IMR-90 (cell line): ENCODE results near the gene JAGN1. TPM values are rescaled to one million over a fixed set of nuclear protein-coding genes. Genes with fewer than 3 reads are reported as not detected.

Source experiments
- ATAC-seq: fragments of 200-7000 bp; cut with Tn5 transposase; 2 replicates; pipeline ENCODE4 v1.9.1; 2020; ENCODE audit warnings: low read depth, mild to moderate bottlenecking, moderate library complexity
- BruUV-seq: library from RNA; stranded (reverse); fragments of 400-500 nt; replicated peaks from 2 replicates; lab custom pipeline; 2021; lab: Mats Ljungman, UMichigan
- CTCF ChIA-PET: fragments of 300-600 bp; formaldehyde crosslinking; extraction: SDS; loops from one replicate; lab custom pipeline; 2021; ENCODE audit warnings: antibody characterized with exemption; lab: Yijun Ruan, JAX
- POLR2A ChIA-PET: fragments of 300-600 bp; sonication (Branson Sonifier 250); formaldehyde crosslinking; loops from one replicate; lab custom pipeline; 2022; ENCODE audit warnings: antibody characterized with exemption; ENCODE audit not compliant: unreplicated experiment; lab: Charles Lee
- DNase-seq: peaks from one replicate; pipeline ENCODE4 v3.0.0; 2013
- H2AFZ ChIP-seq: replicated peaks from 2 replicates; pipeline ENCODE3; 2013; ENCODE audit warnings: low read length, mild to moderate bottlenecking; ENCODE audit not compliant: poor library complexity
- H2AK5ac ChIP-seq: 2 replicates; pipeline ENCODE4 v1.6.1; 2013; ENCODE audit warnings: low read depth, low read length, inconsistent platforms
- H2AK9ac ChIP-seq: replicated peaks from 2 replicates; pipeline ENCODE3; 2013; ENCODE audit warnings: mild to moderate bottlenecking, low read depth, low read length, moderate library complexity; ENCODE audit not compliant: poor library complexity
- H2BK120ac ChIP-seq: 2 replicates; pipeline ENCODE4 v1.6.1; 2013; ENCODE audit warnings: low read depth, low read length, inconsistent platforms
- H2BK15ac ChIP-seq: 3 replicates; pipeline ENCODE4 v1.6.1; 2013; ENCODE audit warnings: low read depth, low read length, inconsistent platforms
- H2BK20ac ChIP-seq: 2 replicates; pipeline ENCODE4 v1.6.1; 2013; ENCODE audit warnings: low read depth, mild to moderate bottlenecking, inconsistent platforms, low read length, moderate library complexity
- H2BK5ac ChIP-seq: 2 replicates; pipeline ENCODE4 v1.6.1; 2013; ENCODE audit warnings: mild to moderate bottlenecking, low read depth, low read length, inconsistent platforms; ENCODE audit not compliant: poor library complexity, severe bottlenecking
- H3K14ac ChIP-seq: replicated peaks from 2 replicates; pipeline ENCODE4 v1.6.1; 2013; ENCODE audit warnings: low read depth, low read length, inconsistent platforms
- H3K18ac ChIP-seq: 2 replicates; pipeline ENCODE4 v1.6.1; 2013; ENCODE audit warnings: low read depth, low read length, control low read depth
- H3K23ac ChIP-seq: 2 replicates; pipeline ENCODE4 v1.6.1; 2013; ENCODE audit warnings: low read depth, low read length, inconsistent platforms
- H3K27ac ChIP-seq: 2 replicates; pipeline ENCODE4 v1.5.1; 2013; ENCODE audit warnings: mild to moderate bottlenecking, control low read depth, low read length; ENCODE audit not compliant: insufficient read depth
- H3K27me3 ChIP-seq: 2 replicates; pipeline ENCODE4 v1.6.1; 2013; ENCODE audit warnings: low read length; ENCODE audit not compliant: control insufficient read depth, insufficient read depth
- H3K36me3 ChIP-seq: 2 replicates; pipeline ENCODE4 v1.6.1; 2013; ENCODE audit warnings: low read length, mixed read lengths; ENCODE audit not compliant: control insufficient read depth, insufficient read depth
- H3K4ac ChIP-seq: 2 replicates; pipeline ENCODE4 v1.6.1; 2013; ENCODE audit warnings: low read depth, low read length, inconsistent platforms
- H3K4me1 ChIP-seq: 2 replicates; pipeline ENCODE4 v1.6.1; 2013; ENCODE audit warnings: low read length, mixed read lengths; ENCODE audit not compliant: control insufficient read depth, insufficient read depth
- H3K4me2 ChIP-seq: 2 replicates; pipeline ENCODE4 v1.6.1; 2013; ENCODE audit warnings: low read depth, mild to moderate bottlenecking, control low read depth, low read length, moderate library complexity
- H3K4me3 ChIP-seq: 2 replicates; pipeline ENCODE4 v1.5.1; 2013; ENCODE audit warnings: low read depth, mild to moderate bottlenecking, control low read depth, low read length, moderate library complexity; ENCODE audit not compliant: insufficient read depth
- H3K56ac ChIP-seq: 2 replicates; pipeline ENCODE4 v1.6.1; 2013; ENCODE audit warnings: low read length, inconsistent platforms; ENCODE audit not compliant: insufficient read depth; ENCODE audit errors: extremely low read depth
- H3K79me1 ChIP-seq, 2 experiments: 2 replicates each; pipeline ENCODE4 v1.6.1; 2013; ENCODE audit warnings: low read length in 2 of 2, inconsistent platforms in 1 of 2, low read depth in 1 of 2
- H3K9ac ChIP-seq: 2 replicates; pipeline ENCODE4 v1.6.1; 2013; ENCODE audit warnings: low read depth, low read length, control low read depth
- H3K9me1 ChIP-seq: 2 replicates; pipeline ENCODE4 v1.6.1; 2013; ENCODE audit warnings: low read length, inconsistent platforms; ENCODE audit not compliant: insufficient read depth
- H3K9me3 ChIP-seq: 2 replicates; pipeline ENCODE4 v1.6.1; 2013; ENCODE audit warnings: low read length; ENCODE audit not compliant: control insufficient read depth, insufficient read depth
- H4K20me1 ChIP-seq: 2 replicates; pipeline ENCODE4 v1.6.1; 2013; ENCODE audit warnings: low read length, inconsistent platforms; ENCODE audit not compliant: insufficient read depth
- H4K5ac ChIP-seq: 2 replicates; pipeline ENCODE4 v1.6.1; 2013; ENCODE audit warnings: mild to moderate bottlenecking, low read depth, low read length, control low read depth
- H4K8ac ChIP-seq, 2 experiments: 2 replicates each; pipeline ENCODE4 v1.6.1; 2013; ENCODE audit warnings: low read depth in 2 of 2, low read length in 2 of 2, control low read depth in 1 of 2, inconsistent platforms in 1 of 2
- H4K91ac ChIP-seq: 2 replicates; pipeline ENCODE4 v1.6.1; 2013; ENCODE audit warnings: low read depth, low read length, inconsistent platforms; ENCODE audit not compliant: insufficient read depth
- CHD1 ChIP-seq: IDR thresholded peaks from 2 replicates; pipeline ENCODE4 v1.6.1; 2012; ENCODE audit warnings: low read depth, low read length, improper control_type of control experiment
- CTCF ChIP-seq: conservative IDR thresholded peaks from 2 replicates; pipeline ENCODE4 v1.5.1; 2012; ENCODE audit warnings: mild to moderate bottlenecking, low read depth, low read length, improper control_type of control experiment
- ELK1 ChIP-seq: fragments of 150-350 bp; IDR thresholded peaks from 2 replicates; pipeline ENCODE4 v1.6.1; 2016; ENCODE audit warnings: low read depth, mild to moderate bottlenecking, low read length, moderate library complexity, borderline replicate concordance
- MAFK ChIP-seq: IDR thresholded peaks from 2 replicates; pipeline ENCODE4 v1.6.1; 2012; ENCODE audit warnings: low read depth, low read length, improper control_type of control experiment
- MAZ ChIP-seq: IDR thresholded peaks from 2 replicates; pipeline ENCODE4 v1.6.1; 2012; ENCODE audit warnings: low read depth, mild to moderate bottlenecking, low read length, improper control_type of control experiment, moderate library complexity, borderline replicate concordance
- MXI1 ChIP-seq: IDR thresholded peaks from 2 replicates; pipeline ENCODE4 v1.6.1; 2012; ENCODE audit warnings: low read depth, mild to moderate bottlenecking, low read length, moderate library complexity, borderline replicate concordance
- NFE2L2 ChIP-seq: fragments of 150-350 bp; IDR thresholded peaks from 2 replicates; pipeline ENCODE4 v1.6.1; 2016; ENCODE audit warnings: low read depth, mild to moderate bottlenecking, low read length
- SMC3 ChIP-seq: fragments of 150-350 bp; IDR thresholded peaks from 2 replicates; pipeline ENCODE4 v1.6.1; 2016; ENCODE audit warnings: low read depth, mild to moderate bottlenecking, antibody characterized with exemption, low read length, moderate library complexity
- USF2 ChIP-seq: fragments of 150-350 bp; IDR thresholded peaks from 2 replicates; pipeline ENCODE4 v1.6.1; 2017; ENCODE audit warnings: mild to moderate bottlenecking, antibody characterized with exemption, low read length, low read depth
- WGBS, 2 experiments: methylation state at CpG; one replicate each; pipeline versions ENCODE4 v1.1.5 to v1.1.7; 2013; ENCODE audit warnings: missing lambda C conversion rate in 2 of 2; ENCODE audit not compliant: insufficient read length in 1 of 2; ENCODE audit errors: extremely low coverage in 2 of 2; 5-methylcytosine and 5-hydroxymethylcytosine counted together
- dilution Hi-C: fragments of 300-500 bp; cut with HindIII; formaldehyde crosslinking; loops from one replicate; pipeline ENCODE4 v1.14.3; 2018; ENCODE audit warnings: low sequenced_read_pairs; ENCODE audit not compliant: unreplicated experiment
- in situ Hi-C: fragments of 300-500 bp; cut with MboI; formaldehyde crosslinking; loops from 3 replicates; pipeline ENCODE4 v1.14.3; 2019; ENCODE audit warnings: low sequenced_read_pairs, inconsistent platforms, mixed read lengths
- intact Hi-C: fragments of 100-400 bp; cut with micrococcal nuclease; formaldehyde crosslinking; loops from 2 replicates; pipeline ENCODE4 v1.10.0; 2022
- polyA plus RNA-seq, 3 experiments: library from polyadenylated mRNA; depleted of rRNA; stranded (reverse); fragments of >200 nt; gene quantifications; 2 replicates each; pipeline ENCODE4 v1.2.3, GENCODE V29; 2012; ENCODE audit warnings: low replicate concordance in 1 of 3
- total RNA-seq: library from RNA; depleted of rRNA; stranded (reverse); fragments of >200 nt; gene quantifications from 2 replicates; pipeline ENCODE4 v1.2.3, GENCODE V29; 2012

Gene JAGN1
- total and polyA plus RNA-seq, 2 of the 4 experiments (the other 2 are of a cell fraction) = 32.7 to 39.3 TPM

- H3K9me1 ChIP-seq = 0 out of 2 replicates have a peak, but pooled peaks cover 6% of the 10 kb centered on the region
- no peaks in the 10 kb centered on the region; the same call in 1 of the 2 replicates for H4K20me1 ChIP-seq
- in situ Hi-C loops = no loop called here
- BruUV-seq = no TSS peak
- peak overlapping the region; percentile 96; the same call in 1 of the 2 replicates for H3K23ac ChIP-seq
- H2AK5ac ChIP-seq = peak overlapping the region; percentile 82
- DNase-seq (no peak), ATAC-seq (no peak)
- peak overlapping the region; percentile 83 for H4K91ac ChIP-seq
- ChIA-PET CTCF (interaction anchor here (1.0 kb wide), 1 partner anchor 55 kb away, joined by 3 read pairs; no protein-coding TSS in a partner anchor), POLR2A (no interaction called here)
- H3K27ac ChIP-seq = peak overlapping the region; percentile 97
- no peak overlapping the region for H2BK120ac ChIP-seq
- intact Hi-C loops = loop anchor here (2.0 kb wide), 1 partner anchor 42 kb away; no protein-coding TSS in a partner anchor
- H2AK9ac ChIP-seq = peak overlapping the region; percentile 99
- peak overlapping the region; percentile 81 for H3K56ac ChIP-seq
- peak overlapping the region; percentile 93 for H3K9ac ChIP-seq
- dilution Hi-C loops = no loop called here
- H2BK5ac ChIP-seq = peak overlapping the region; percentile 97
- peaks cover 26 to 39% of the 10 kb centered on the region in 2 experiments for H3K79me1 ChIP-seq
- peaks cover 2% of the 10 kb centered on the region; the same call in 1 of the 2 replicates for H3K4me1 ChIP-seq
- peak overlapping the region; percentile 97 for H3K4ac ChIP-seq
- no peaks in the 10 kb centered on the region for H3K27me3 ChIP-seq
- WGBS, 2 experiments = no CpG with 5 or more reads among the region's 12 CpGs
- H2AFZ ChIP-seq = peak overlapping the region; percentile 100
- TF ChIP-seq CHD1 (no peak), USF2 (no peak), NFE2L2 (no peak), ELK1 (no peak), MAFK (no peak), MXI1 (no peak), CTCF (no peak), SMC3 (no peak), MAZ (no peak)
- H2BK15ac ChIP-seq = no peak overlapping the region
- peak overlapping the region; percentile 85; the same call in 1 of the 2 replicates for H4K5ac ChIP-seq
- H3K36me3 ChIP-seq = peaks cover 15% of the 10 kb centered on the region
- H4K8ac ChIP-seq = peak overlapping the region; percentile 96 to 98
- H3K9me3 ChIP-seq = no peaks in the 10 kb centered on the region
- H3K14ac ChIP-seq = peak overlapping the region; percentile 99
- peak overlapping the region; percentile 93 for H3K4me2 ChIP-seq
- H2BK20ac ChIP-seq = no peak overlapping the region
- H3K4me3 ChIP-seq = peak overlapping the region; percentile 79
- peak overlapping the region; percentile 61; the same call in 1 of the 2 replicates for H3K18ac ChIP-seq
These were observed 737 bp downstream of the JAGN1 start for GRCh38 chr3:9891072-9891622.
